Fibroblast of mammary gland (primary cell): ENCODE results near the gene ZNF664.

ENCODE experiments used
- DNase-seq: peaks from one replicate; pipeline ENCODE4 v3.0.0-alpha.2; 2010; ENCODE audit warnings: low read depth
- H3K4me3 ChIP-seq: 2 replicates; pipeline ENCODE4 v1.5.1; 2011; ENCODE audit warnings: low read depth, mild to moderate bottlenecking, low read length, moderate library complexity; ENCODE audit not compliant: control insufficient read depth
- TF ChIP-seq, protein P1 (sequence below): conservative IDR thresholded peaks from 2 replicates; pipeline ENCODE4 v1.5.1; 2011; ENCODE audit warnings: low read depth, low read length, inconsistent platforms; ENCODE audit not compliant: control insufficient read depth, insufficient read depth

The ZNF664 gene

GRCh38 chr12:124032265-124032886, 59.4 kb downstream of the ZNF664 start:
- TF ChIP-seq, protein P1, sequence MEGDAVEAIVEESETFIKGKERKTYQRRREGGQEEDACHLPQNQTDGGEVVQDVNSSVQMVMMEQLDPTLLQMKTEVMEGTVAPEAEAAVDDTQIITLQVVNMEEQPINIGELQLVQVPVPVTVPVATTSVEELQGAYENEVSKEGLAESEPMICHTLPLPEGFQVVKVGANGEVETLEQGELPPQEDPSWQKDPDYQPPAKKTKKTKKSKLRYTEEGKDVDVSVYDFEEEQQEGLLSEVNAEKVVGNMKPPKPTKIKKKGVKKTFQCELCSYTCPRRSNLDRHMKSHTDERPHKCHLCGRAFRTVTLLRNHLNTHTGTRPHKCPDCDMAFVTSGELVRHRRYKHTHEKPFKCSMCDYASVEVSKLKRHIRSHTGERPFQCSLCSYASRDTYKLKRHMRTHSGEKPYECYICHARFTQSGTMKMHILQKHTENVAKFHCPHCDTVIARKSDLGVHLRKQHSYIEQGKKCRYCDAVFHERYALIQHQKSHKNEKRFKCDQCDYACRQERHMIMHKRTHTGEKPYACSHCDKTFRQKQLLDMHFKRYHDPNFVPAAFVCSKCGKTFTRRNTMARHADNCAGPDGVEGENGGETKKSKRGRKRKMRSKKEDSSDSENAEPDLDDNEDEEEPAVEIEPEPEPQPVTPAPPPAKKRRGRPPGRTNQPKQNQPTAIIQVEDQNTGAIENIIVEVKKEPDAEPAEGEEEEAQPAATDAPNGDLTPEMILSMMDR = peak; percentile 95
- H3K4me3 ChIP-seq = no peak overlapping the region
- DNase-seq = peak; percentile 71

DNA sequence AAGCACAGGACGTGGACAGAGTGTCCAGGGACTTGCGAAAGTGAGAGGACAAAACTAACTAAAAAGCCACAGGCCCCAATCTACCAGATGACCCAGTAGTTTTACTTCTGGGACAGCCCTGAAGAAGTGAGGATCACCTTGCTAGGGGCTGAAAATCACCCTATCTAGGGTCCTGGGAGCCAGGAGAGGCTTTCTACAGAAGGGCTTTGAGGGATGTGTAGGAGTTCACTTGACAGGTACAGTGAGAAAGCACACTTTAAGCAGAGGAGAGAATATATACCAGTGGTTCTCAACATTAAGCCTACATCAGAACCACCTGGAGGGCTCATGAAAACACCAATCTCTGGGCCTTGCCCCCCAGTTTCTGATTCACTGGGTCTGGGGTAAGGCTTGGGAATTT, 60.8 kb downstream of the ZNF664 start:
- TF ChIP-seq, protein P1 = no peak
- DNase-seq = no peak
- H3K4me3 ChIP-seq = no peak overlapping the region

GRCh38 chr12:124034297-124034696, 61.3 kb downstream of the ZNF664 start:
- TF ChIP-seq, protein P1 = no peak
- no peak overlapping the region for H3K4me3 ChIP-seq
- no peak for DNase-seq

DNA sequence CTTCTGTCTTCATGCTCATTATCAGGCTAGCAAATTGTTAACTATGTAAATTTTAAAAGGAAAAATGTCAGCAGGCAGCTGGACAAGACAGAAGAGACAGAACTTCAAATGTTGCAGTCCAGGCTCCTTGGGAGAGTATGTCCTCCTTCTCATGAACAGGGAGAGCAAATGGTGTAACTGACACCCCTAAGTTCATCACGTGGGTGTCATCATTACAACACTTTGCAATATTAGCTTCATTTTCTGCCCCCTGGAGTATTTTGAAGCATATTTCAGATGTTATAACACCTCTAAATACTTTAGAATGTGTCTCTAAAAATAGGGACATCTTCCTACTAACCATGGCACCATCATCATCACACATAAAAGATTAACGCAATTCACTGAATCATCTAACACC, 62.1 kb downstream of the ZNF664 start:
- DNase-seq = no peak
- H3K4me3 ChIP-seq = no peak overlapping the region
- TF ChIP-seq, protein P1 = no peak

DNA sequence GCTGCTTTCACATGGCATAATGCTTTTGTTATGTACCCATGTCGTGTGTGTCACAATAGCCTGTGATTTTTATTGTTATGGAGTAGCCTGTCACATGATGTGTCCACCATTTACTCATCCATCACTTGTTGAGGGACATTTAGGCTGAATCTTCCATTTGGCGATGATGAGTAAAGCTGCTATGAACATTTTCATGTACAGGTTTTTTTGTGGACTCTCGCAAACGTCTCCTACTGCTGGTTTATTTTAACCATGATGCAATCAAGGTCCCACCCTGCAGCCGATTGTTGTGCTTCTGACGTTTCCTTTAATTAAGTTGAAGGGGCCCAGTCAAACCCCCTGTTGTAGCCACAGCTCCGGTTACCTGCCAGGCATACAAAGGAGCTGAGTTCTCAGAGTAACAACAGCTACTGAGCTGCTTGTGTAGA, 63.2 kb downstream of the ZNF664 start:
- DNase-seq = no peak
- no peak overlapping the region for H3K4me3 ChIP-seq
- TF ChIP-seq, protein P1 = no peak

DNA sequence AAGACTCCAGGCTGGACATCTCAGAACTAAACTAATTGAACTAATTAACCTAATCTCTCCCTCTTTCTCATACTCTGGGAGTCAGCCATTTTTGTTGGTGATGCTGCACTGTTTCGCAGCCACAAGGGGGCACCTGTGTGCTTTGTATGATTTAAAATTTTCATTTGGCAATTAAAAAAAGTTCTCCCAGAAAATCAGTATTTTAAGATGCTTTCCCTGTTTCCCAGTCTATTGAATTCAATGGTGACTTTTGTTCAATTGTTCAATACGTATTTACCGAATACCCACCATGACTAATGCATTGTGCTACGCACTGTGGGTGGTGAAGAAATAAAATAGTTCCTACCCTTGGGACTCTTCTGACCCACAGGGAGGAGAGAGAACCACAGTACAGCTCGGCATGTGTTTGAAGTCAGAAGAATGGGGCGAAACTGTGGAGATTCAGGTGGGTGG, 63.7 kb downstream of the ZNF664 start:
- no peak overlapping the region for H3K4me3 ChIP-seq
- TF ChIP-seq, protein P1 = peak; percentile 95
- DNase-seq = peak; percentile 52
